ENCODE data around the gene TRPC1.

TRPC1 gene

GRCh38 chr3:142782616-142783015 lies 58.8 kb downstream of the TRPC1 start:
- no peaks in the 10 kb centered on the region for H3K27me3 ChIP-seq (ENCODE audit: control insufficient read depth in 3 of 3, insufficient read depth in 3 of 3, low read depth in 1 of 3, low read length in 3 of 3)
- no peaks in the 10 kb centered on the region for H3K79me1 ChIP-seq (ENCODE audit: low read depth, low read length)
- no peak for DNase-seq (ENCODE audit: low spot score)
- no peak overlapping the region for H3K23ac ChIP-seq (ENCODE audit: low read depth, low read length, poor library complexity)
- no peak overlapping the region for H2BK120ac ChIP-seq (ENCODE audit: low read depth, low read length)
- H3K27ac ChIP-seq (replicated peaks; ENCODE audit: low read length) = no peak overlapping the region
- WGBS, 2 donors (ENCODE audit: extremely low coverage in 2 of 2, insufficient read length in 2 of 2, insufficient replicate concordance in 1 of 2) = no CpG with 5 or more reads among the region's 2 CpGs
- no peak overlapping the region for H3K4me3 ChIP-seq (ENCODE audit: low read length in 2 of 2)
- no peak overlapping the region for H3K4ac ChIP-seq (ENCODE audit: low read length)
- no peak overlapping the region for H2AK5ac ChIP-seq (ENCODE audit: low read depth, low read length)
- H4K8ac ChIP-seq (ENCODE audit: low read depth, low read length) = no peak overlapping the region
- H2BK5ac ChIP-seq (ENCODE audit: low read length) = no peak overlapping the region
- no peak overlapping the region for H3K18ac ChIP-seq (ENCODE audit: low read length)
- H3K4me2 ChIP-seq (ENCODE audit: insufficient read depth, low read length, poor library complexity, severe bottlenecking) = no peak overlapping the region
- H2BK12ac ChIP-seq (ENCODE audit: low read length) = no peak overlapping the region
- H3K9ac ChIP-seq (ENCODE audit: low read depth, low read length, poor library complexity) = peak overlapping the region; percentile 27
- no peak overlapping the region for H4K91ac ChIP-seq (ENCODE audit: low read depth, low read length, poor library complexity)
- no peak overlapping the region for H3K14ac ChIP-seq (ENCODE audit: low read length)
- no peak overlapping the region for H2BK15ac ChIP-seq (ENCODE audit: low read length)
- H3K9me3 ChIP-seq (replicated peaks in 1 of 2; ENCODE audit: control insufficient read depth in 2 of 2, insufficient read depth in 1 of 2, low read depth in 1 of 2, low read length in 2 of 2) = no peaks in the 10 kb centered on the region
- H2AFZ ChIP-seq (ENCODE audit: low read length) = no peak overlapping the region
- H3K4me1 ChIP-seq (ENCODE audit: control insufficient read depth in 2 of 2, insufficient read depth in 1 of 2, low read depth in 1 of 2, low read length in 2 of 2) = no peaks in the 10 kb centered on the region
- peaks cover 0 to 11% of the 10 kb centered on the region in 2 donors for H3K36me3 ChIP-seq (replicated peaks in 1 of 2; ENCODE audit: control insufficient read depth in 2 of 2, insufficient read depth in 2 of 2, low read length in 2 of 2)

GRCh38 chr3:142784228-142784627 lies 60.4 kb downstream of the TRPC1 start:
- H2BK5ac ChIP-seq (ENCODE audit: low read length) = no peak overlapping the region
- H3K4me3 ChIP-seq (ENCODE audit: low read length in 2 of 2) = no peak overlapping the region
- H4K91ac ChIP-seq (ENCODE audit: low read depth, low read length, poor library complexity) = no peak overlapping the region
- no peak overlapping the region for H2BK120ac ChIP-seq (ENCODE audit: low read depth, low read length)
- peaks cover 0 to 11% of the 10 kb centered on the region in 2 donors for H3K36me3 ChIP-seq (replicated peaks in 1 of 2; ENCODE audit: control insufficient read depth in 2 of 2, insufficient read depth in 2 of 2, low read length in 2 of 2)
- WGBS, 2 donors (ENCODE audit: extremely low coverage in 2 of 2, insufficient read length in 2 of 2, insufficient replicate concordance in 1 of 2) = no CpG with 5 or more reads among the region's 1 CpG
- H3K79me1 ChIP-seq (ENCODE audit: low read depth, low read length) = no peaks in the 10 kb centered on the region
- H3K14ac ChIP-seq (ENCODE audit: low read length) = no peak overlapping the region
- no peak overlapping the region for H3K9ac ChIP-seq (ENCODE audit: low read depth, low read length, poor library complexity)
- H3K4me1 ChIP-seq (ENCODE audit: control insufficient read depth in 2 of 2, insufficient read depth in 1 of 2, low read depth in 1 of 2, low read length in 2 of 2) = no peaks in the 10 kb centered on the region
- no peak overlapping the region for H3K18ac ChIP-seq (ENCODE audit: low read length)
- no peak overlapping the region for H3K27ac ChIP-seq (replicated peaks; ENCODE audit: low read length)
- H2BK15ac ChIP-seq (ENCODE audit: low read length) = no peak overlapping the region
- H4K8ac ChIP-seq (ENCODE audit: low read depth, low read length) = no peak overlapping the region
- H3K4ac ChIP-seq (ENCODE audit: low read length) = no peak overlapping the region
- no peak overlapping the region for H2AK5ac ChIP-seq (ENCODE audit: low read depth, low read length)
- no peak overlapping the region for H3K23ac ChIP-seq (ENCODE audit: low read depth, low read length, poor library complexity)
- H3K9me3 ChIP-seq (replicated peaks in 1 of 2; ENCODE audit: control insufficient read depth in 2 of 2, insufficient read depth in 1 of 2, low read depth in 1 of 2, low read length in 2 of 2) = no peaks in the 10 kb centered on the region
- H2AFZ ChIP-seq (ENCODE audit: low read length) = no peak overlapping the region
- H3K4me2 ChIP-seq (ENCODE audit: insufficient read depth, low read length, poor library complexity, severe bottlenecking) = no peak overlapping the region
- no peaks in the 10 kb centered on the region for H3K27me3 ChIP-seq (ENCODE audit: control insufficient read depth in 3 of 3, insufficient read depth in 3 of 3, low read depth in 1 of 3, low read length in 3 of 3)
- no peak overlapping the region for H2BK12ac ChIP-seq (ENCODE audit: low read length)
- no peak for DNase-seq (ENCODE audit: low spot score)

GRCh38 chr3:142785996-142786395 lies 62.2 kb downstream of the TRPC1 start:
- no peak overlapping the region for H3K4ac ChIP-seq (ENCODE audit: low read length)
- H3K4me3 ChIP-seq (ENCODE audit: low read length in 2 of 2) = no peak overlapping the region
- DNase-seq (ENCODE audit: low spot score) = no peak
- no peaks in the 10 kb centered on the region for H3K9me3 ChIP-seq (replicated peaks in 1 of 2; ENCODE audit: control insufficient read depth in 2 of 2, insufficient read depth in 1 of 2, low read depth in 1 of 2, low read length in 2 of 2)
- no peak overlapping the region for H3K14ac ChIP-seq (ENCODE audit: low read length)
- H3K36me3 ChIP-seq (replicated peaks in 1 of 2; ENCODE audit: control insufficient read depth in 2 of 2, insufficient read depth in 2 of 2, low read length in 2 of 2) = peaks cover 0 to 11% of the 10 kb centered on the region in 2 donors
- H3K4me2 ChIP-seq (ENCODE audit: insufficient read depth, low read length, poor library complexity, severe bottlenecking) = no peak overlapping the region
- H3K4me1 ChIP-seq (ENCODE audit: control insufficient read depth in 2 of 2, insufficient read depth in 1 of 2, low read depth in 1 of 2, low read length in 2 of 2) = no peaks in the 10 kb centered on the region
- no peak overlapping the region for H4K8ac ChIP-seq (ENCODE audit: low read depth, low read length)
- H3K27ac ChIP-seq (replicated peaks; ENCODE audit: low read length) = no peak overlapping the region
- H2BK12ac ChIP-seq (ENCODE audit: low read length) = no peak overlapping the region
- no peak overlapping the region for H3K18ac ChIP-seq (ENCODE audit: low read length)
- no peaks in the 10 kb centered on the region for H3K27me3 ChIP-seq (ENCODE audit: control insufficient read depth in 3 of 3, insufficient read depth in 3 of 3, low read depth in 1 of 3, low read length in 3 of 3)
- H2AFZ ChIP-seq (ENCODE audit: low read length) = no peak overlapping the region
- WGBS, 2 donors (ENCODE audit: extremely low coverage in 2 of 2, insufficient read length in 2 of 2, insufficient replicate concordance in 1 of 2) = no CpG with 5 or more reads among the region's 4 CpGs
- H3K79me1 ChIP-seq (ENCODE audit: low read depth, low read length) = no peaks in the 10 kb centered on the region
- H2AK5ac ChIP-seq (ENCODE audit: low read depth, low read length) = no peak overlapping the region
- H2BK120ac ChIP-seq (ENCODE audit: low read depth, low read length) = no peak overlapping the region
- H4K91ac ChIP-seq (ENCODE audit: low read depth, low read length, poor library complexity) = no peak overlapping the region
- no peak overlapping the region for H2BK5ac ChIP-seq (ENCODE audit: low read length)
- H3K9ac ChIP-seq (ENCODE audit: low read depth, low read length, poor library complexity) = no peak overlapping the region
- H3K23ac ChIP-seq (ENCODE audit: low read depth, low read length, poor library complexity) = no peak overlapping the region
- H2BK15ac ChIP-seq (ENCODE audit: low read length) = no peak overlapping the region

GRCh38 chr3:142787719-142788118 lies 63.9 kb downstream of the TRPC1 start:
- Histone ChIP-seq H3K9me3 (replicated peaks in 1 of 2; ENCODE audit: control insufficient read depth in 2 of 2, insufficient read depth in 1 of 2, low read depth in 1 of 2, low read length in 2 of 2) (no peaks in the 10 kb centered on the region), H2AK5ac (ENCODE audit: low read depth, low read length) (no peak overlapping the region), H3K18ac (ENCODE audit: low read length) (no peak overlapping the region), H3K23ac (ENCODE audit: low read depth, low read length, poor library complexity) (no peak overlapping the region), H3K27ac (replicated peaks; ENCODE audit: low read length) (no peak overlapping the region), H2BK15ac (ENCODE audit: low read length) (no peak overlapping the region), H2BK12ac (ENCODE audit: low read length) (no peak overlapping the region), H4K8ac (ENCODE audit: low read depth, low read length) (no peak overlapping the region), H2AFZ (ENCODE audit: low read length) (no peak overlapping the region), H3K36me3 (replicated peaks in 1 of 2; ENCODE audit: control insufficient read depth in 2 of 2, insufficient read depth in 2 of 2, low read length in 2 of 2) (peaks cover 0 to 10% of the 10 kb centered on the region in 2 donors), H2BK5ac (ENCODE audit: low read length) (no peak overlapping the region), H3K4me3 (ENCODE audit: low read length in 2 of 2) (no peak overlapping the region), H3K14ac (ENCODE audit: low read length) (no peak overlapping the region), H3K4me1 (ENCODE audit: control insufficient read depth in 2 of 2, insufficient read depth in 1 of 2, low read depth in 1 of 2, low read length in 2 of 2) (no peaks in the 10 kb centered on the region), H3K79me1 (ENCODE audit: low read depth, low read length) (no peaks in the 10 kb centered on the region), H2BK120ac (ENCODE audit: low read depth, low read length) (no peak overlapping the region), H3K9ac (ENCODE audit: low read depth, low read length, poor library complexity) (no peak overlapping the region), H3K4ac (ENCODE audit: low read length) (no peak overlapping the region), H3K4me2 (ENCODE audit: insufficient read depth, low read length, poor library complexity, severe bottlenecking) (no peak overlapping the region), H4K91ac (ENCODE audit: low read depth, low read length, poor library complexity) (no peak overlapping the region), H3K27me3 (ENCODE audit: control insufficient read depth in 3 of 3, insufficient read depth in 3 of 3, low read depth in 1 of 3, low read length in 3 of 3) (no peaks in the 10 kb centered on the region)
- DNase-seq (ENCODE audit: low spot score) = no peak
- no CpG with 5 or more reads among the region's 1 CpG for WGBS, 2 donors (ENCODE audit: extremely low coverage in 2 of 2, insufficient read length in 2 of 2, insufficient replicate concordance in 1 of 2)
